Adrenal gland (tissue), 12 donors: ENCODE data around the gene RAB26. TPM values are rescaled to one million over a fixed set of nuclear protein-coding genes. Genes with fewer than 3 reads are reported as not detected.

Experiments
- DNase-seq, 7 donors: peaks; one replicate each; pipeline ENCODE4 v3.0.0-alpha.2; 2019 to 2020
- H3K27ac ChIP-seq, 5 donors: fragments of 200-600 bp; sonication (generic) in 4 of 5; 1 replicate in 3 of 5; 2 replicates in 2 of 5; pipeline versions ENCODE4 v1.5.1 to v1.8.0; 2016 to 2020; ENCODE audit warnings: mild to moderate bottlenecking in 1 of 5
- H3K27me3 ChIP-seq: fragments of 200-600 bp; 2 replicates; pipeline ENCODE4 v1.8.0; 2021
- H3K36me3 ChIP-seq, 2 donors: fragments of 200-600 bp; replicated peaks in 1 of 2; 1 replicate in 1 of 2; 2 replicates in 1 of 2; pipeline versions ENCODE4 v1.5.1 to v1.8.0; 2018 to 2022
- H3K4me1 ChIP-seq, 2 donors: fragments of 200-600 bp; replicated peaks in 1 of 2; 1 replicate in 1 of 2; 2 replicates in 1 of 2; pipeline versions ENCODE4 v1.5.1 to v1.8.0; 2018 to 2021
- H3K4me3 ChIP-seq, 4 donors: fragments of 200-600 bp; sonication (generic) in 3 of 4; one replicate each; pipeline ENCODE4 v1.5.1; 2016 to 2018
- H3K9me3 ChIP-seq, 3 donors: fragments of 200-600 bp; sonication (generic) in 1 of 3; replicated peaks in 1 of 3; 1 replicate in 2 of 3; 2 replicates in 1 of 3; pipeline versions ENCODE4 v1.5.1 to v1.8.0; 2016 to 2021
- POLR2A ChIP-seq, 2 donors: fragments of 450-650 bp; IDR thresholded peaks; one replicate each; pipeline ENCODE4 v1.6.1; 2017; ENCODE audit warnings: antibody characterized with exemption in 2 of 2, mild to moderate bottlenecking in 2 of 2, moderate library complexity in 1 of 2
- WGBS, 4 donors: extraction: QIAGEN DNeasy Blood & Tissue Kit in 2 of 4; methylation state at CpG; one replicate each; pipeline versions ENCODE4 v1.1.5 to v1.1.7; 2013 to 2017; 5-methylcytosine and 5-hydroxymethylcytosine counted together
- intact Hi-C, 2 donors: fragments of 100-400 bp; cut with DNase I; formaldehyde crosslinking; loops; one replicate each; pipeline versions ENCODE4 v1.14.1 to v1.15.0; 2022 to 2023
- polyA plus RNA-seq, 3 donors: library from polyadenylated mRNA; stranded (reverse); fragments of 200-250 nt in 2 of 3; fragments of 350-450 nt in 1 of 3; fragmentation: Illumina TruSeq in 1 of 3; extraction: RNeasy Lipid Tissue Mini Kit (QIAGEN cat#74804) in 1 of 3; gene quantifications; one replicate each; pipeline ENCODE4 v1.2.3, GENCODE V29; 2013 to 2014
- total RNA-seq, 9 donors: library from RNA; depleted of rRNA in 4 of 9; stranded (reverse); fragments of >200 nt in 4 of 9; fragments of 120-200 nt in 1 of 9; fragmentation: NEBNext Ultra II Directional in 1 of 9; extraction: Animal tissue kit (Norgen Biotek cat#: 25700) in 1 of 9; gene quantifications; one replicate each; pipeline versions ENCODE4 v1.1.0 to v1.2.4, GENCODE V29; 2013 to 2023
- TF ChIP-seq, protein P1 (sequence below), 6 experiments: fragments of 450-650 bp in 4 of 6; fragments of 200-600 bp in 2 of 6; sonication (generic) in 1 of 6; IDR thresholded peaks; 1 replicate in 5 of 6; 2 replicates in 1 of 6; pipeline versions ENCODE4 v1.5.1 to v1.8.0; 2016 to 2021; ENCODE audit warnings: antibody characterized with exemption in 6 of 6, mild to moderate bottlenecking in 2 of 6, moderate library complexity in 1 of 6
- donor health status: healthy with polysubstance abuse.
- donor health status: Bipolar disorder and iron deficiency.
- donor health status: DM: yes; HTN: yes; CAD: no.
- donor health status: DM: no; HTN: no; CAD: no.
- donor health status: DM: no; HTN: no; CAD: no.
- donor health status: DM: yes; HTN: yes; CAD: no.

RAB26 gene
- total and polyA plus RNA-seq, 12 donors, result 0.46 to 23.1 (median 1.8) TPM; not detected in 2

DNA sequence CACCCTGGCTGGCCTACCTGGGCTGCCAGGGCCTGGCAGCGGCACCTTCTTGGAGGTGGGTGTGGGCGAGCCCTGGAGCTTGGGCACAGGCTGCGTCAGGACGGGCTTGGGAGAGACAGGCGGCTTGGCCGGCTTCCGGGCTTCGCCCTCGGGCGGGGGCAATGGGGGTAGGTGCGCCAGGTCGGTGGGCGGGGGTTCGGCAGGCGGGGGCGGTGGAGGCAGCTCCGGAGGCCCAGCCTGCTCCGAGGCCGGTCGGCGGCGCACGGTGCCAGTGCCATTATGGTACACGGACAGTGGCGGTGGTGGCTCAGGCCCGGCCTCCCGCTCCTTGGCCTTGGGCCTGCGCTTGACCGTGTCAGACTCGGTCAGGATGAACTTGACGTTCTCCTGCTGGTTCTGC lies 31.2 kb downstream of the RAB26 start:
- H3K4me3 ChIP-seq, result no peak overlapping the region
- 95 to 100% (median 99%) methylated on average over 3 to 31 of the region's 31 CpGs for WGBS, 4 donors

DNA sequence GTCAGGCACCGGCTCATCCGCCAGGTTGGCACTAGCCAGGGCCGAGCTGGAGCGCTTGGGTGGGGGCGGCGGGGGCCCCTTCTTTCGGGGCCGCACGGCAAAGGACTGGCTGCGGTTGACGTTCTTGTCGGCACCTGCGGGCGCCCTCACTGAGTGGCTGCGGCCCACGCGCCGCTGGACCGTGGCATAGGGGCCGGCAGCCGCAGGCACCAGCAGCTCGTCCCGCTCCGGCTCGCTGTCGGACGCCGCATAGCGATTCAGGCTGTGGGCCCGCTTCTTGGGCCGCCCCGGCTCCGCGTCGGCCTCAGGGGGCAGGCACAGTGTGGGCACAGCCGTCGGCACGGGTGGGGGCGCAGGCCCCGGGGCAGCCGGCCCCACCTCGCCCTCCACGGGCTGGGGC lies 32.0 kb downstream of the RAB26 start:
- no peak for DNase-seq
- Histone ChIP-seq H3K4me1 (no peaks in the 10 kb centered on the region), H3K9me3 (no peaks in the 10 kb centered on the region), H3K36me3 (peaks cover 0 to 21% of the 10 kb centered on the region in 2 donors), H3K4me3 (no peak overlapping the region), H3K27ac (no peak overlapping the region), H3K27me3 (no peaks in the 10 kb centered on the region)
- intact Hi-C loops, result no loop called here
- TF ChIP-seq POLR2A (IDR thresholded peaks at IDR 0.05), result no peak
- TF ChIP-seq, protein P1, sequence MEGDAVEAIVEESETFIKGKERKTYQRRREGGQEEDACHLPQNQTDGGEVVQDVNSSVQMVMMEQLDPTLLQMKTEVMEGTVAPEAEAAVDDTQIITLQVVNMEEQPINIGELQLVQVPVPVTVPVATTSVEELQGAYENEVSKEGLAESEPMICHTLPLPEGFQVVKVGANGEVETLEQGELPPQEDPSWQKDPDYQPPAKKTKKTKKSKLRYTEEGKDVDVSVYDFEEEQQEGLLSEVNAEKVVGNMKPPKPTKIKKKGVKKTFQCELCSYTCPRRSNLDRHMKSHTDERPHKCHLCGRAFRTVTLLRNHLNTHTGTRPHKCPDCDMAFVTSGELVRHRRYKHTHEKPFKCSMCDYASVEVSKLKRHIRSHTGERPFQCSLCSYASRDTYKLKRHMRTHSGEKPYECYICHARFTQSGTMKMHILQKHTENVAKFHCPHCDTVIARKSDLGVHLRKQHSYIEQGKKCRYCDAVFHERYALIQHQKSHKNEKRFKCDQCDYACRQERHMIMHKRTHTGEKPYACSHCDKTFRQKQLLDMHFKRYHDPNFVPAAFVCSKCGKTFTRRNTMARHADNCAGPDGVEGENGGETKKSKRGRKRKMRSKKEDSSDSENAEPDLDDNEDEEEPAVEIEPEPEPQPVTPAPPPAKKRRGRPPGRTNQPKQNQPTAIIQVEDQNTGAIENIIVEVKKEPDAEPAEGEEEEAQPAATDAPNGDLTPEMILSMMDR (IDR thresholded peaks at IDR 0.05), result no peak
- 95 to 96% (median 95%) methylated on average over 13 to 43 of the region's 43 CpGs for WGBS, 4 donors

More for the DNA sequence above, 31.2 kb downstream of the RAB26 start:
- Histone ChIP-seq H3K9me3 (no peaks in the 10 kb centered on the region), H3K4me1 (peaks cover 0 to under 1% of the 10 kb centered on the region in 2 donors), H3K27me3 (no peaks in the 10 kb centered on the region), H3K36me3 (peaks cover 0 to 30% of the 10 kb centered on the region in 2 donors), H3K27ac (no peak overlapping the region)
- DNase-seq, result no peak
- TF ChIP-seq POLR2A (IDR thresholded peaks at IDR 0.05), result no peak
- TF ChIP-seq, protein P1 (IDR thresholded peaks at IDR 0.05), result no peak
- intact Hi-C loops, result no loop called here

DNA sequence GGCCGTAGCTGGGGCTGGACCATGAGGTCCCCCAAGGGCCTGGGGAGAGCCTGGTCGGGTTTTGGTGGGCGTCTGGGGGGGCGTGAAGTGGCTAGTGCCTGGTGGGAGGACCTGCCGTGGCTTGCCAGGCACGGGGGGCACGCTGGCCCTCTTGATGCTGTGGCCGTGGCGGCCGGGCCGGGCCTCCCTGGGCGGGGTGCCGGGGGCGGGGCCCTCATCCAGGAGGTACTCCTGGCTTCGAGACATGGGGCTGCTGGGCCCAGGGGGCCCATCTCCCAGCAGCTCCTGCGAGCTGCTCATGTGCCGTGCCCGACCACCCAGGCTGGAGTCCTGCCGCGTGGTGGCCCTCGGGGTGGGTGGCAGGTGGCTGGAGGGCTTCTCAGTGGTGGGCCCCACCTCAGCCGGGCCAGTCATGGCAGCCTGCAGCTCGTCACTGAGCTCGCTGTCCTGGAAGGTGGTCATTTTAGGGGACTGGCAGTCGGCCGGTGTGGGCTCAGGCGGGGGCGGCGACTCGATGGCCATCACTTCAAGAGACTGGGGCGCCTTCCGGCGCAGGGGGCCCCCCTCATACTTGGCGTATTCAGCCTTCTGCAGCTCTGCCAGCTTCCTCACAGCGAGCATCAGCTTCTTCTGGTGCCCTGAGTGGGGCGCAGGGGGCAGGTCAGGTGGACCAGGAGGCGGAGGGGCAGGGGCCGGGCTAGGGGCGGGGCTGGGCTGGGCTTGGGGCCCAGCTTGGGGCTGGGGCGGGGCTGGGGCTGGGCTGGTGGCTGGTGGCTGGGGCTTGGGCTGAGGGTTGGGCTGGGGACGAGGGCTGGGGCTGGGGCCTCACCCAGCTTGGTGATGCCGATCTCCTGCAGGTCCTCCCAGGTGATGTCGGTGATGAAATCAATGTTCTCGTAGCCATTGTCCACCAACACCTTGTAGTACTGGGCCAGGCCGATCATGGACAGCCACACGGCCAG lies 32.8 kb downstream of the RAB26 start:
- TF ChIP-seq POLR2A (IDR thresholded peaks at IDR 0.05), result no peak
- TF ChIP-seq, protein P1 (IDR thresholded peaks at IDR 0.05), result no peak
- Histone ChIP-seq H3K27me3 (no peaks in the 10 kb centered on the region), H3K4me1 (no peaks in the 10 kb centered on the region), H3K9me3 (no peaks in the 10 kb centered on the region), H3K36me3 (peaks cover 0 to 13% of the 10 kb centered on the region in 2 donors), H3K27ac (no peak overlapping the region), H3K4me3 (no peak overlapping the region)
- 87 to 100% (median 90%) methylated on average over 8 to 46 of the region's 46 CpGs for WGBS, 4 donors
- intact Hi-C loops, result no loop called here
- no peak for DNase-seq

DNA sequence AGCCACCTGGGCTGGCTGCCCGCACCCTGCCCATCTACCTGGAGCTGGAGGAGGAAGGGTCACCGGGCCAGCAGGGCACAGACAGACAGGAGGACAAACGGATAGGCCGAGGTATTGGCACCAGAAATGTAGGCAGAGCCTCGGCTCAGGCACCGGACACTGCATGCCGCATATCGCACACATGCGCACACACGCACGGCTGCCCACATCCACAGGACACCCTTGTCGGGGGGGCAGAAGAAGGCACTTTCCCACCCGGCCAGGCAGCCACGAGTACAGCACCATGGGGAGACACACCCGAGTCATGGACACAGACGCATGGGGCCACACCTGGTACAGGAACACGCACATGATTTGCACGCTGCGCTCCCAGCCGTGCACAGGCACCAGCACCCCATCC lies 33.5 kb downstream of the RAB26 start:
- H3K9me3 ChIP-seq, result no peaks in the 10 kb centered on the region
- no peak overlapping the region for H3K4me3 ChIP-seq
- H3K27ac ChIP-seq, result no peak overlapping the region
- no peak for DNase-seq
- H3K36me3 ChIP-seq, result peaks cover 0 to 6% of the 10 kb centered on the region in 2 donors
- no peak for TF ChIP-seq POLR2A (IDR thresholded peaks at IDR 0.05)
- TF ChIP-seq, protein P1 (IDR thresholded peaks at IDR 0.05), result no peak
- no peaks in the 10 kb centered on the region for H3K27me3 ChIP-seq
- intact Hi-C loops, result no loop called here
- no peaks in the 10 kb centered on the region for H3K4me1 ChIP-seq
- WGBS, 4 donors, result 91 to 94% (median 92%) methylated on average over 10 to 20 of the region's 20 CpGs
